ENCODE results near the gene TPSD1. TPM values are rescaled to one million over a fixed set of nuclear protein-coding genes. Genes with fewer than 3 reads are reported as not detected.

TPSD1 gene
- polyA plus RNA-seq, 1 donor (not counting 4 experiments of a cell fraction or from before 2014, with no cell fraction given), result not detected

- no peak overlapping the region for H3K27ac ChIP-seq (ENCODE audit: control insufficient read depth, insufficient read depth, low read length)
- H3K9ac ChIP-seq (ENCODE audit: control insufficient read depth, extremely low read depth, insufficient read depth, low read length), result no peak overlapping the region
- H3K79me2 ChIP-seq (ENCODE audit: control insufficient read depth, insufficient read depth, low read length), result no peaks in the 10 kb centered on the region
- no peaks in the 10 kb centered on the region for H4K20me1 ChIP-seq (ENCODE audit: control insufficient read depth, extremely low read depth, insufficient read depth, low read length)
- no peak overlapping the region for H3K4me2 ChIP-seq (ENCODE audit: control insufficient read depth, extremely low read depth, insufficient read depth, low read depth, low read length)
- H3K36me3 ChIP-seq (ENCODE audit: control insufficient read depth in 2 of 2, extremely low read depth in 1 of 2, insufficient read depth in 2 of 2, low read length in 2 of 2), result no peaks in the 10 kb centered on the region
- peaks cover 2% of the 10 kb centered on the region for H3K9me3 ChIP-seq (ENCODE audit: control insufficient read depth, low read depth, low read length)
- TF ChIP-seq CTCF (optimal IDR thresholded peaks at IDR 0.05 in 1 of 3, IDR thresholded peaks at IDR 0.05 in 1 of 3, conservative IDR thresholded peaks at IDR 0.05 in 1 of 3; ENCODE audit: extremely low read depth in 1 of 3, insufficient read depth in 2 of 3, low read length in 3 of 3) (no peak), EZH2 (IDR thresholded peaks at IDR 0.05; ENCODE audit: low read length) (no peak)
- H3K4me1 ChIP-seq (ENCODE audit: control insufficient read depth, extremely low read depth, insufficient read depth, low read length), result no peaks in the 10 kb centered on the region
- DNase-seq (ENCODE audit: low read depth, low spot score), result no peak
- no peak overlapping the region for H3K4me3 ChIP-seq (ENCODE audit: control insufficient read depth in 2 of 3, extremely low read depth in 1 of 3, insufficient read depth in 2 of 3, low read depth in 1 of 3, low read length in 3 of 3)
- H2AFZ ChIP-seq (ENCODE audit: control insufficient read depth, low read length), result no peak overlapping the region
- FAIRE-seq, result no peak
- peaks cover 40% of the 10 kb centered on the region for H3K27me3 ChIP-seq (ENCODE audit: control insufficient read depth, extremely low read depth, insufficient read depth, low read length)
- dilution Hi-C loops (cut with MboI; ENCODE audit: extremely low pct_ligation_motif_present, low sequenced_read_pairs), result no loop called here
- no peaks in the 10 kb centered on the region for H3K9me1 ChIP-seq (ENCODE audit: control insufficient read depth, extremely low read depth, insufficient read depth, low read length)
Observed at GRCh38 chr16:1264345-1265089, 8.6 kb downstream of the TPSD1 start.

- H3K4me2 ChIP-seq (ENCODE audit: control insufficient read depth, extremely low read depth, insufficient read depth, low read depth, low read length), result no peak overlapping the region
- peaks cover 2% of the 10 kb centered on the region for H3K9me3 ChIP-seq (ENCODE audit: control insufficient read depth, low read depth, low read length)
- peaks cover 33% of the 10 kb centered on the region for H3K27me3 ChIP-seq (ENCODE audit: control insufficient read depth, extremely low read depth, insufficient read depth, low read length)
- dilution Hi-C loops (cut with MboI; ENCODE audit: extremely low pct_ligation_motif_present, low sequenced_read_pairs), result no loop called here
- no peak overlapping the region for H2AFZ ChIP-seq (ENCODE audit: control insufficient read depth, low read length)
- no peak overlapping the region for H3K9ac ChIP-seq (ENCODE audit: control insufficient read depth, extremely low read depth, insufficient read depth, low read length)
- H3K27ac ChIP-seq (ENCODE audit: control insufficient read depth, insufficient read depth, low read length), result no peak overlapping the region
- H3K9me1 ChIP-seq (ENCODE audit: control insufficient read depth, extremely low read depth, insufficient read depth, low read length), result no peaks in the 10 kb centered on the region
- FAIRE-seq (no peak), DNase-seq (ENCODE audit: low read depth, low spot score) (no peak)
- H3K4me3 ChIP-seq (ENCODE audit: control insufficient read depth in 2 of 3, extremely low read depth in 1 of 3, insufficient read depth in 2 of 3, low read depth in 1 of 3, low read length in 3 of 3), result no peak overlapping the region
- no peaks in the 10 kb centered on the region for H3K36me3 ChIP-seq (ENCODE audit: control insufficient read depth in 2 of 2, extremely low read depth in 1 of 2, insufficient read depth in 2 of 2, low read length in 2 of 2)
- H3K79me2 ChIP-seq (ENCODE audit: control insufficient read depth, insufficient read depth, low read length), result no peaks in the 10 kb centered on the region
- TF ChIP-seq CTCF (optimal IDR thresholded peaks at IDR 0.05 in 1 of 3, IDR thresholded peaks at IDR 0.05 in 1 of 3, conservative IDR thresholded peaks at IDR 0.05 in 1 of 3; ENCODE audit: extremely low read depth in 1 of 3, insufficient read depth in 2 of 3, low read length in 3 of 3), result no peak
- no peak for TF ChIP-seq EZH2 (IDR thresholded peaks at IDR 0.05; ENCODE audit: low read length)
- H4K20me1 ChIP-seq (ENCODE audit: control insufficient read depth, extremely low read depth, insufficient read depth, low read length), result no peaks in the 10 kb centered on the region
- H3K4me1 ChIP-seq (ENCODE audit: control insufficient read depth, extremely low read depth, insufficient read depth, low read length), result no peaks in the 10 kb centered on the region
Observed at GRCh38 chr16:1265090-1265630, 9.3 kb downstream of the TPSD1 start.
